ENCODE measurements around the gene ATG13.

DNA sequence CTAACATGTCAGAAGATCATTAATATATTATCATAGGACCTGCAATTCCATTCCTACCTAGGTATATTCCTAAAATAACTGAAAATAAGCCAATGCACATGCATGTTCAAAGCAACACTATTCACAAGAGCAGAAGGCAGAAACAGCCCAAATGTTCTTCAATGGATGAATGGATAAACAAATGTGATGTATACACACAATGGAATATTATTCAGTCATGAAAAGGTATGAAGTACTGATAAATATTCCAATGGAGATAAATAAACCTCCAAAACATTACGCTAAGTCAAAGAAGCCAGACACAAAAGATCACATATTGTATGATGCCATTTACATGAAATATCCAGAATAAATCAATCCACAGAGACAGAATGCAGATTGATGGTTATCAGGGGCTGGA is 40.3 kb upstream of the ATG13 start:
- no peak for TF ChIP-seq ZNF274 (IDR thresholded peaks at IDR 0.05; ENCODE audit: borderline replicate concordance, extremely low read depth, low read length)
- TF ChIP-seq, protein P1, sequence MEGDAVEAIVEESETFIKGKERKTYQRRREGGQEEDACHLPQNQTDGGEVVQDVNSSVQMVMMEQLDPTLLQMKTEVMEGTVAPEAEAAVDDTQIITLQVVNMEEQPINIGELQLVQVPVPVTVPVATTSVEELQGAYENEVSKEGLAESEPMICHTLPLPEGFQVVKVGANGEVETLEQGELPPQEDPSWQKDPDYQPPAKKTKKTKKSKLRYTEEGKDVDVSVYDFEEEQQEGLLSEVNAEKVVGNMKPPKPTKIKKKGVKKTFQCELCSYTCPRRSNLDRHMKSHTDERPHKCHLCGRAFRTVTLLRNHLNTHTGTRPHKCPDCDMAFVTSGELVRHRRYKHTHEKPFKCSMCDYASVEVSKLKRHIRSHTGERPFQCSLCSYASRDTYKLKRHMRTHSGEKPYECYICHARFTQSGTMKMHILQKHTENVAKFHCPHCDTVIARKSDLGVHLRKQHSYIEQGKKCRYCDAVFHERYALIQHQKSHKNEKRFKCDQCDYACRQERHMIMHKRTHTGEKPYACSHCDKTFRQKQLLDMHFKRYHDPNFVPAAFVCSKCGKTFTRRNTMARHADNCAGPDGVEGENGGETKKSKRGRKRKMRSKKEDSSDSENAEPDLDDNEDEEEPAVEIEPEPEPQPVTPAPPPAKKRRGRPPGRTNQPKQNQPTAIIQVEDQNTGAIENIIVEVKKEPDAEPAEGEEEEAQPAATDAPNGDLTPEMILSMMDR (IDR thresholded peaks at IDR 0.05; ENCODE audit: control extremely low read depth in 1 of 3, insufficient read depth in 1 of 3, low read depth in 1 of 3, low read length in 3 of 3), result no peak
- no peak for TF ChIP-seq MAX (IDR thresholded peaks at IDR 0.05)
- no peak for TF ChIP-seq POLR2A (IDR thresholded peaks at IDR 0.05; ENCODE audit: control extremely low read depth in 1 of 2, low read depth in 2 of 2, low read length in 2 of 2)
- no peak for TF ChIP-seq JUN (IDR thresholded peaks at IDR 0.05; ENCODE audit: low read depth, low read length)
- no peak for TF ChIP-seq EP300 (IDR thresholded peaks at IDR 0.05; ENCODE audit: borderline replicate concordance in 1 of 2, low read depth in 2 of 2, low read length in 2 of 2)
- no peak for TF ChIP-seq TEAD4 (IDR thresholded peaks at IDR 0.05; ENCODE audit: low read depth, low read length)
- TF ChIP-seq GABPA (IDR thresholded peaks at IDR 0.05; ENCODE audit: borderline replicate concordance, insufficient read depth, low read length), result no peak
- no peak for TF ChIP-seq RBBP5 (IDR thresholded peaks at IDR 0.05; ENCODE audit: borderline replicate concordance, low read depth, low read length)
- no peak for TF ChIP-seq POLR2AphosphoS5 (IDR thresholded peaks at IDR 0.05; ENCODE audit: low read depth, low read length)
- TF ChIP-seq EZH2 (IDR thresholded peaks at IDR 0.05; ENCODE audit: low read depth, low read length, severe bottlenecking), result no peak
- no peak for TF ChIP-seq SIN3A (conservative IDR thresholded peaks at IDR 0.05 in 1 of 2, IDR thresholded peaks at IDR 0.05 in 1 of 2; ENCODE audit: low read depth in 1 of 2, low read length in 2 of 2)

Measured in H1 (cell line).